ENCODE measurements around the gene THOC1.
"Not testable (repeated sequence)": the region's sequence is repeated elsewhere in the genome, so short reads cannot be mapped to it uniquely, and the experiment has no call there.

The THOC1 gene

DNA sequence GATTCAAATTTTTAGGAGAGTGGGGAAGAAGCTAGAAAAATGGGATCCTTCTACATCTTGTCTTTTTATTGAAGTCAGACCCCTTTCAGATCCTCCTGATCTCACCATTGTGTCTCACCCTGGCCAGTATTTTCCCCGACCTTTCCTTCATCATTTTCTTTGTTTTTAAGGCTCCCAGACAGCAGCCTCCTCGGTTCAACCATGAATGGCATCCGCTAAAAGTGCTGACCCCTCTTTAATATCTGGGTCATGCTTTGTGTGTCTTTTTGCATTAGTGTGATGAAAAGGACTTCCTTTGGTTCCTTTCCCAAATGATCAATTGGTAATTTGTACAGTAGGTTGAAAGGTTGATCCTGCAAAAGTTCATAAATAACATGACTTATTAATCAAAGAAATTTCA, 26.7 kb upstream of the THOC1 start:
- Histone ChIP-seq H3K4me3 (replicated peaks; ENCODE audit: insufficient read depth, low read length) (no peak overlapping the region), H3K27ac (replicated peaks) (no peak overlapping the region), H3K27me3 (ENCODE audit: insufficient read depth, poor library complexity, severe bottlenecking) (no peaks in the 10 kb centered on the region)
- no peak for TF ChIP-seq POLR2AphosphoS5 (IDR thresholded peaks at IDR 0.05; ENCODE audit: low read depth)
- no peak for TF ChIP-seq SPI1 (IDR thresholded peaks at IDR 0.05; ENCODE audit: borderline replicate concordance, low read depth)
- TF ChIP-seq GABPA (IDR thresholded peaks at IDR 0.05; ENCODE audit: low read depth) = no peak
- TF ChIP-seq, protein P1, sequence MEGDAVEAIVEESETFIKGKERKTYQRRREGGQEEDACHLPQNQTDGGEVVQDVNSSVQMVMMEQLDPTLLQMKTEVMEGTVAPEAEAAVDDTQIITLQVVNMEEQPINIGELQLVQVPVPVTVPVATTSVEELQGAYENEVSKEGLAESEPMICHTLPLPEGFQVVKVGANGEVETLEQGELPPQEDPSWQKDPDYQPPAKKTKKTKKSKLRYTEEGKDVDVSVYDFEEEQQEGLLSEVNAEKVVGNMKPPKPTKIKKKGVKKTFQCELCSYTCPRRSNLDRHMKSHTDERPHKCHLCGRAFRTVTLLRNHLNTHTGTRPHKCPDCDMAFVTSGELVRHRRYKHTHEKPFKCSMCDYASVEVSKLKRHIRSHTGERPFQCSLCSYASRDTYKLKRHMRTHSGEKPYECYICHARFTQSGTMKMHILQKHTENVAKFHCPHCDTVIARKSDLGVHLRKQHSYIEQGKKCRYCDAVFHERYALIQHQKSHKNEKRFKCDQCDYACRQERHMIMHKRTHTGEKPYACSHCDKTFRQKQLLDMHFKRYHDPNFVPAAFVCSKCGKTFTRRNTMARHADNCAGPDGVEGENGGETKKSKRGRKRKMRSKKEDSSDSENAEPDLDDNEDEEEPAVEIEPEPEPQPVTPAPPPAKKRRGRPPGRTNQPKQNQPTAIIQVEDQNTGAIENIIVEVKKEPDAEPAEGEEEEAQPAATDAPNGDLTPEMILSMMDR (IDR thresholded peaks at IDR 0.05; ENCODE audit: insufficient read depth, low read length) = no peak
- TF ChIP-seq, protein P2, sequence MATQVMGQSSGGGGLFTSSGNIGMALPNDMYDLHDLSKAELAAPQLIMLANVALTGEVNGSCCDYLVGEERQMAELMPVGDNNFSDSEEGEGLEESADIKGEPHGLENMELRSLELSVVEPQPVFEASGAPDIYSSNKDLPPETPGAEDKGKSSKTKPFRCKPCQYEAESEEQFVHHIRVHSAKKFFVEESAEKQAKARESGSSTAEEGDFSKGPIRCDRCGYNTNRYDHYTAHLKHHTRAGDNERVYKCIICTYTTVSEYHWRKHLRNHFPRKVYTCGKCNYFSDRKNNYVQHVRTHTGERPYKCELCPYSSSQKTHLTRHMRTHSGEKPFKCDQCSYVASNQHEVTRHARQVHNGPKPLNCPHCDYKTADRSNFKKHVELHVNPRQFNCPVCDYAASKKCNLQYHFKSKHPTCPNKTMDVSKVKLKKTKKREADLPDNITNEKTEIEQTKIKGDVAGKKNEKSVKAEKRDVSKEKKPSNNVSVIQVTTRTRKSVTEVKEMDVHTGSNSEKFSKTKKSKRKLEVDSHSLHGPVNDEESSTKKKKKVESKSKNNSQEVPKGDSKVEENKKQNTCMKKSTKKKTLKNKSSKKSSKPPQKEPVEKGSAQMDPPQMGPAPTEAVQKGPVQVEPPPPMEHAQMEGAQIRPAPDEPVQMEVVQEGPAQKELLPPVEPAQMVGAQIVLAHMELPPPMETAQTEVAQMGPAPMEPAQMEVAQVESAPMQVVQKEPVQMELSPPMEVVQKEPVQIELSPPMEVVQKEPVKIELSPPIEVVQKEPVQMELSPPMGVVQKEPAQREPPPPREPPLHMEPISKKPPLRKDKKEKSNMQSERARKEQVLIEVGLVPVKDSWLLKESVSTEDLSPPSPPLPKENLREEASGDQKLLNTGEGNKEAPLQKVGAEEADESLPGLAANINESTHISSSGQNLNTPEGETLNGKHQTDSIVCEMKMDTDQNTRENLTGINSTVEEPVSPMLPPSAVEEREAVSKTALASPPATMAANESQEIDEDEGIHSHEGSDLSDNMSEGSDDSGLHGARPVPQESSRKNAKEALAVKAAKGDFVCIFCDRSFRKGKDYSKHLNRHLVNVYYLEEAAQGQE (IDR thresholded peaks at IDR 0.05; ENCODE audit: insufficient replicate concordance, low read depth) = no peak
- no peak for DNase-seq (ENCODE audit: low read depth in 1 of 2, low spot score in 1 of 2)

DNA sequence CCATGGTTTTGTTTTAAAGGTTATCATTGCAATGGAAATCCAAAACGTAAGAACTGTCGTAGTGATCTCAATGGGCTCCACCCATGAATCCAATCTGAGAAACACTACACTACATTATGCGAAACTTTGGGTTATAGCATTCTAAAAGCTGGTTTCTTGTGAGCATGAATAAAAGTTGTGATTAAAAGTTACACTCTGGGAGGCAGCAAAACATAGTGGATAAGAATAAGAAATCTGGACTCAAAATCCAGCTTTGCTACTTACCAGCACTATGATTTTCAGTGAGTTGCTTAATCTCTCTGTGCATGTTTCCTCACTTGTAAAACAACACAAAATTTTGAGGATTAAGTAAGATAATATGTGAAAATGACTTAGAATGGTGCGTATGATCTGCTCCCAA, 25.7 kb upstream of the THOC1 start:
- Histone ChIP-seq H3K27ac (replicated peaks) (no peak overlapping the region), H3K27me3 (ENCODE audit: insufficient read depth, poor library complexity, severe bottlenecking) (no peaks in the 10 kb centered on the region), H3K4me3 (replicated peaks; ENCODE audit: insufficient read depth, low read length) (no peak overlapping the region)
- TF ChIP-seq, protein P1 (IDR thresholded peaks at IDR 0.05; ENCODE audit: insufficient read depth, low read length) = no peak
- TF ChIP-seq SPI1 (IDR thresholded peaks at IDR 0.05; ENCODE audit: borderline replicate concordance, low read depth) = no peak
- TF ChIP-seq GABPA (IDR thresholded peaks at IDR 0.05; ENCODE audit: low read depth) = no peak
- no peak for TF ChIP-seq POLR2AphosphoS5 (IDR thresholded peaks at IDR 0.05; ENCODE audit: low read depth)
- TF ChIP-seq, protein P2 (IDR thresholded peaks at IDR 0.05; ENCODE audit: insufficient replicate concordance, low read depth) = no peak
- no peak for DNase-seq (ENCODE audit: low read depth in 1 of 2, low spot score in 1 of 2)

DNA sequence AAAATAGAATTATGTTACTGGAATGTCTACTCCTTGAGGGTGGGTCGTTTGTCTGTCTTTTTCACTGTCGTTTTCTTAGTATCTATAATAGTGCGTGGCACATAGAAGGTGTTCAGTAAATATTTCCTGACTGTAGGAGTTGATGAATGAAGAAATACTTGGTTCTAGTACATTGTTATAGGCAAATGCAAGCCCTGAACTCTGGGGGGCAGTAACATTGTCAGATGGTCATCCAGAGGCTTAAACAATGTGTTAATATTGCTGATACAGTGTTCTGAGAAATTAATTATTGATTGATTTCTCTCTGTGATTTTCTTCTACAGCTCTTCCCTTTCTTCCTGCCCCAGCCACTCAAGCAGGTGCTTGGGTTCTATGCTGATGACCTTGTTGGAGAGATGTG, 24.4 kb upstream of the THOC1 start:
- DNase-seq (ENCODE audit: low read depth in 1 of 2, low spot score in 1 of 2) = no peak
- TF ChIP-seq SPI1 (IDR thresholded peaks at IDR 0.05; ENCODE audit: borderline replicate concordance, low read depth) (no peak), POLR2AphosphoS5 (IDR thresholded peaks at IDR 0.05; ENCODE audit: low read depth) (no peak), GABPA (IDR thresholded peaks at IDR 0.05; ENCODE audit: low read depth) (no peak)
- TF ChIP-seq, protein P2 (IDR thresholded peaks at IDR 0.05; ENCODE audit: insufficient replicate concordance, low read depth) = no peak
- TF ChIP-seq, protein P1 (IDR thresholded peaks at IDR 0.05; ENCODE audit: insufficient read depth, low read length) = no peak
- H3K27ac ChIP-seq (replicated peaks) = no peak overlapping the region

DNA sequence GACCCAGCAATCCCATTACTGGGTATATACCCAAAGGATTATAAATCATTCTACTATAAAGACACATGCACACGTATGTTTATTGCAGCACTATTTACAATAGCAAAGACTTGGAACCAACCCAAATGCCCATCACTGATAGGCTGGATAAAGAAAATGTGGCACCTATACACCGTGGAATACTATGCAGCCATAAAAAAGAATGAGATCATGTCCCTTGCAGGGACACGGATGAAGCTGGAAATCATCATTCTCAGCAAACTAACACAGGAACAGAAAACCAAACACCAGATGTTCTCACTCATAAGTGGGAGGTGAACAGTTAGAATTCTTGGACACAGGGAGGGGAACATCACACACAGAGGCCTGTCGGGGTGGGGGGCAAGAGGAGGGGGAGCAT, 22.1 kb upstream of the THOC1 start:
- not testable (repeated sequence) for H3K27me3 ChIP-seq (ENCODE audit: insufficient read depth, poor library complexity, severe bottlenecking); H3K27ac ChIP-seq (replicated peaks); H3K4me3 ChIP-seq (replicated peaks; ENCODE audit: insufficient read depth, low read length); DNase-seq (ENCODE audit: low read depth in 1 of 2, low spot score in 1 of 2)

More for the DNA sequence above, 24.4 kb upstream of the THOC1 start:
- Histone ChIP-seq H3K27me3 (ENCODE audit: insufficient read depth, poor library complexity, severe bottlenecking) (no peaks in the 10 kb centered on the region), H3K4me3 (replicated peaks; ENCODE audit: insufficient read depth, low read length) (no peak overlapping the region)
